ENCODE results near the gene XXYLT1.

DNA sequence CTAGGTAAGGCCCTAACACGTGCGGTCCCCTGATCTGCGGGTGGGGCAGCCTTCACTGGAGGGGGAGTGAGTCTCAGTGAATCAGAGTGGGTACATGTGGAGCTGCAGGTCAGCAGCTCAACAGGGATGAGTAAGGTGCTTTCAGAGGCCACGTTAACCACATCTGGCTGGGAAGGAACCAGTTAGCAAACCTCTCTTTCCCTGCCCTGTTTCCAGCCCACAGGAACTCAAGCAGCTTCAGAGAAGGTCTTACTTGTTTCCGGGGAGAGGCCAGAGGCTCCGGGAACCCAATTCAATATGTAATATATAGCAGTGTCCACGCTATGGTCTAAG, 175.3 kb downstream of the XXYLT1 start:
- TF ChIP-seq, protein P1, sequence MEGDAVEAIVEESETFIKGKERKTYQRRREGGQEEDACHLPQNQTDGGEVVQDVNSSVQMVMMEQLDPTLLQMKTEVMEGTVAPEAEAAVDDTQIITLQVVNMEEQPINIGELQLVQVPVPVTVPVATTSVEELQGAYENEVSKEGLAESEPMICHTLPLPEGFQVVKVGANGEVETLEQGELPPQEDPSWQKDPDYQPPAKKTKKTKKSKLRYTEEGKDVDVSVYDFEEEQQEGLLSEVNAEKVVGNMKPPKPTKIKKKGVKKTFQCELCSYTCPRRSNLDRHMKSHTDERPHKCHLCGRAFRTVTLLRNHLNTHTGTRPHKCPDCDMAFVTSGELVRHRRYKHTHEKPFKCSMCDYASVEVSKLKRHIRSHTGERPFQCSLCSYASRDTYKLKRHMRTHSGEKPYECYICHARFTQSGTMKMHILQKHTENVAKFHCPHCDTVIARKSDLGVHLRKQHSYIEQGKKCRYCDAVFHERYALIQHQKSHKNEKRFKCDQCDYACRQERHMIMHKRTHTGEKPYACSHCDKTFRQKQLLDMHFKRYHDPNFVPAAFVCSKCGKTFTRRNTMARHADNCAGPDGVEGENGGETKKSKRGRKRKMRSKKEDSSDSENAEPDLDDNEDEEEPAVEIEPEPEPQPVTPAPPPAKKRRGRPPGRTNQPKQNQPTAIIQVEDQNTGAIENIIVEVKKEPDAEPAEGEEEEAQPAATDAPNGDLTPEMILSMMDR (IDR thresholded peaks at IDR 0.05) = no peak
- no peak for TF ChIP-seq ATF1 (CRISPR knock-in tag; IDR thresholded peaks at IDR 0.05)
- TF ChIP-seq, protein P2, sequence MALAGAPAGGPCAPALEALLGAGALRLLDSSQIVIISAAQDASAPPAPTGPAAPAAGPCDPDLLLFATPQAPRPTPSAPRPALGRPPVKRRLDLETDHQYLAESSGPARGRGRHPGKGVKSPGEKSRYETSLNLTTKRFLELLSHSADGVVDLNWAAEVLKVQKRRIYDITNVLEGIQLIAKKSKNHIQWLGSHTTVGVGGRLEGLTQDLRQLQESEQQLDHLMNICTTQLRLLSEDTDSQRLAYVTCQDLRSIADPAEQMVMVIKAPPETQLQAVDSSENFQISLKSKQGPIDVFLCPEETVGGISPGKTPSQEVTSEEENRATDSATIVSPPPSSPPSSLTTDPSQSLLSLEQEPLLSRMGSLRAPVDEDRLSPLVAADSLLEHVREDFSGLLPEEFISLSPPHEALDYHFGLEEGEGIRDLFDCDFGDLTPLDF (CRISPR knock-in tag; IDR thresholded peaks at IDR 0.05) = no peak
- TF ChIP-seq, protein P3, sequence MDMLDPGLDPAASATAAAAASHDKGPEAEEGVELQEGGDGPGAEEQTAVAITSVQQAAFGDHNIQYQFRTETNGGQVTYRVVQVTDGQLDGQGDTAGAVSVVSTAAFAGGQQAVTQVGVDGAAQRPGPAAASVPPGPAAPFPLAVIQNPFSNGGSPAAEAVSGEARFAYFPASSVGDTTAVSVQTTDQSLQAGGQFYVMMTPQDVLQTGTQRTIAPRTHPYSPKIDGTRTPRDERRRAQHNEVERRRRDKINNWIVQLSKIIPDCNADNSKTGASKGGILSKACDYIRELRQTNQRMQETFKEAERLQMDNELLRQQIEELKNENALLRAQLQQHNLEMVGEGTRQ (CRISPR knock-in tag; IDR thresholded peaks at IDR 0.05) = no peak
- TF ChIP-seq, protein P4, sequence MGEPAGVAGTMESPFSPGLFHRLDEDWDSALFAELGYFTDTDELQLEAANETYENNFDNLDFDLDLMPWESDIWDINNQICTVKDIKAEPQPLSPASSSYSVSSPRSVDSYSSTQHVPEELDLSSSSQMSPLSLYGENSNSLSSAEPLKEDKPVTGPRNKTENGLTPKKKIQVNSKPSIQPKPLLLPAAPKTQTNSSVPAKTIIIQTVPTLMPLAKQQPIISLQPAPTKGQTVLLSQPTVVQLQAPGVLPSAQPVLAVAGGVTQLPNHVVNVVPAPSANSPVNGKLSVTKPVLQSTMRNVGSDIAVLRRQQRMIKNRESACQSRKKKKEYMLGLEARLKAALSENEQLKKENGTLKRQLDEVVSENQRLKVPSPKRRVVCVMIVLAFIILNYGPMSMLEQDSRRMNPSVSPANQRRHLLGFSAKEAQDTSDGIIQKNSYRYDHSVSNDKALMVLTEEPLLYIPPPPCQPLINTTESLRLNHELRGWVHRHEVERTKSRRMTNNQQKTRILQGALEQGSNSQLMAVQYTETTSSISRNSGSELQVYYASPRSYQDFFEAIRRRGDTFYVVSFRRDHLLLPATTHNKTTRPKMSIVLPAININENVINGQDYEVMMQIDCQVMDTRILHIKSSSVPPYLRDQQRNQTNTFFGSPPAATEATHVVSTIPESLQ (CRISPR knock-in tag; IDR thresholded peaks at IDR 0.05) = no peak
- TF ChIP-seq CREM (CRISPR knock-in tag; IDR thresholded peaks at IDR 0.05) = no peak
- no peak for TF ChIP-seq NFYB (CRISPR knock-in tag; conservative IDR thresholded peaks at IDR 0.05; ENCODE audit: low read depth)
- TF ChIP-seq FOXK1 (CRISPR knock-in tag; IDR thresholded peaks at IDR 0.05) = no peak

Measured in WTC11 (cell line).